PC-9 (cell line): ENCODE results near the gene ACCS.

Experiments
- CTCF ChIP-seq: fragments of 200-600 bp; sonication (generic); conservative IDR thresholded peaks from 2 replicates; pipeline ENCODE4 v1.6.1; 2017; ENCODE audit warnings: mixed run types, antibody characterized with exemption, mild to moderate bottlenecking, moderate library complexity
- EZH2 ChIP-seq: fragments of 200-600 bp; sonication (generic); IDR thresholded peaks from 2 replicates; pipeline ENCODE4 v1.8.0; 2017; ENCODE audit warnings: antibody characterized with exemption, low read depth

GRCh38 chr11:44126304-44126703 is 60.2 kb downstream of the ACCS start:
- TF ChIP-seq CTCF (no peak), EZH2 (no peak)
